Right atrium auricular region (tissue), 2 donors: ENCODE results near the gene SMURF1. TPM values are rescaled to one million over a fixed set of nuclear protein-coding genes. Genes with fewer than 3 reads are reported as not detected.

Experiments
- DNase-seq: peaks from one replicate; pipeline ENCODE4 v3.0.0-alpha.2; 2019; ENCODE audit warnings: low spot score
- H3K27ac ChIP-seq, 2 donors: fragments of 200-600 bp; sonication (generic); 1 replicate in 1 of 2; 2 replicates in 1 of 2; pipeline ENCODE4 v1.5.1; 2016 to 2019
- H3K27me3 ChIP-seq, 2 donors: fragments of 200-600 bp; sonication (generic); one replicate each; pipeline versions ENCODE4 v1.5.1 to v1.6.0; 2017 to 2019
- H3K36me3 ChIP-seq: fragments of 200-600 bp; sonication (generic); one replicate; pipeline ENCODE4 v1.5.1; 2016
- H3K4me1 ChIP-seq, 2 donors: fragments of 200-600 bp; sonication (generic); one replicate each; pipeline versions ENCODE4 v1.5.1 to v1.6.0; 2017 to 2019
- H3K4me3 ChIP-seq, 2 donors: fragments of 200-600 bp; sonication (generic); 1 replicate in 1 of 2; 2 replicates in 1 of 2; pipeline ENCODE4 v1.5.1; 2017 to 2019; ENCODE audit warnings: mild to moderate bottlenecking in 1 of 2, moderate library complexity in 1 of 2
- H3K9me3 ChIP-seq, 2 donors: fragments of 200-600 bp; sonication (generic); one replicate each; pipeline ENCODE4 v1.5.1; 2019
- CTCF ChIP-seq, 2 donors: fragments of 200-600 bp; sonication (generic); IDR thresholded peaks; one replicate each; pipeline ENCODE4 v1.5.1; 2019; ENCODE audit warnings: antibody characterized with exemption in 2 of 2
- total RNA-seq, 2 donors: library from RNA; depleted of rRNA; stranded (reverse); fragments of >200 nt; gene quantifications; one replicate each; pipeline ENCODE4 v1.1.0, GENCODE V29; 2016

The SMURF1 gene
- total RNA-seq, 2 donors from 2014 or later = 9.0 to 14.3 TPM

- Histone ChIP-seq H3K9me3 (no peaks in the 10 kb centered on the region), H3K36me3 (no peaks in the 10 kb centered on the region), H3K27me3 (no peaks in the 10 kb centered on the region), H3K4me1 (peaks cover 0 to 18% of the 10 kb centered on the region in 2 donors), H3K27ac (no peak overlapping the region), H3K4me3 (no peak overlapping the region)
- TF ChIP-seq CTCF (IDR thresholded peaks at IDR 0.05) = no peak
- no peak for DNase-seq
Measured at GRCh38 chr7:99146979-99147378, 3.1 kb upstream of the SMURF1 start.

- no peak for TF ChIP-seq CTCF (IDR thresholded peaks at IDR 0.05)
- Histone ChIP-seq H3K27me3 (no peaks in the 10 kb centered on the region), H3K36me3 (no peaks in the 10 kb centered on the region), H3K9me3 (no peaks in the 10 kb centered on the region), H3K27ac (peak overlapping the region; percentile 94 to 98), H3K4me1 (peaks cover 0 to 42% of the 10 kb centered on the region in 2 donors), H3K4me3 (peak overlapping the region; percentile 77 to 100)
- no peak for DNase-seq
Measured at GRCh38 chr7:99143521-99143852, 421 bp downstream of the SMURF1 start.

- H3K36me3 ChIP-seq = no peaks in the 10 kb centered on the region
- no peaks in the 10 kb centered on the region for H3K9me3 ChIP-seq
- peak overlapping the region; percentile 77 to 100 for H3K4me3 ChIP-seq
- TF ChIP-seq CTCF (IDR thresholded peaks at IDR 0.05) = no peak
- peak overlapping the region; percentile 94 to 98 for H3K27ac ChIP-seq
- DNase-seq = peak; percentile 92
- no peaks in the 10 kb centered on the region for H3K27me3 ChIP-seq
- H3K4me1 ChIP-seq = peaks cover 0 to 44% of the 10 kb centered on the region in 2 donors
Measured at GRCh38 chr7:99142727-99143520, 984 bp downstream of the SMURF1 start.

GRCh38 chr7:99141841-99142726 lies 1.8 kb downstream of the SMURF1 start:
- no peaks in the 10 kb centered on the region for H3K9me3 ChIP-seq
- H3K27me3 ChIP-seq = no peaks in the 10 kb centered on the region
- no peak for TF ChIP-seq CTCF (IDR thresholded peaks at IDR 0.05)
- peak overlapping the region; percentile 94 to 98 for H3K27ac ChIP-seq
- H3K4me3 ChIP-seq = peak overlapping the region; percentile 77 to 100
- peaks cover 0 to 53% of the 10 kb centered on the region in 2 donors for H3K4me1 ChIP-seq
- H3K36me3 ChIP-seq = no peaks in the 10 kb centered on the region
- DNase-seq = peak; percentile 68

- peaks cover 0 to 53% of the 10 kb centered on the region in 2 donors for H3K4me1 ChIP-seq
- DNase-seq = no peak
- no peaks in the 10 kb centered on the region for H3K36me3 ChIP-seq
- no peaks in the 10 kb centered on the region for H3K27me3 ChIP-seq
- no peak for TF ChIP-seq CTCF (IDR thresholded peaks at IDR 0.05)
- peak overlapping the region; percentile 94 to 98 for H3K27ac ChIP-seq
- peak overlapping the region; percentile 77 to 100 for H3K4me3 ChIP-seq
- H3K9me3 ChIP-seq = no peaks in the 10 kb centered on the region
Measured at GRCh38 chr7:99141334-99141733, 2.6 kb downstream of the SMURF1 start.
